ENCODE data around the gene ATF7. TPM values are rescaled to one million over a fixed set of nuclear protein-coding genes. Genes with fewer than 3 reads are reported as not detected.

The ATF7 gene
- total and polyA plus RNA-seq, 2 of the 4 experiments (the other 2 are of a cell fraction), result 7.0 to 16.3 TPM

DNA sequence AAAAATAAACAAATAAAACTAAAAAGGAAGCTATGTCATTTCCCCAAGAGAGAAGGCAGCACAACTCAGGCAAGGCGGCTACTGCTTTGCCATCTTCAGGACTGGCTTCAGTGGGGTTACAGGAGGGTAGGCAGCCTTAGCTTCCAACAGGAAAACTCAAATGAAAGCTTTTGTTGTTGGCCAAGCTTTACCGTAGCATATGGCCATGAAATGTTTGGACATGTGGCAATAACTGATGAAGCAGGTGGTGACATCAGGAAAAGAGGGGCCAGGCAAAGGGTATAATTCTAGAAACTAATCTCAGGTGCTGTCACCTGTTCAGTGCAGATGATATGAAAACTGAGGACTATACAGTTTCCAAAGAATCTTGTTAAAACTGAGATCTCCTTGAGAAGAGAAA lies 96.1 kb downstream of the ATF7 start:
- POLR2A ChIA-PET (ENCODE audit: unreplicated experiment), result no interaction called here
- Histone ChIP-seq H3K23ac (ENCODE audit: low read depth, low read length) (no peak overlapping the region), H4K20me1 (ENCODE audit: insufficient read depth, low read length) (no peaks in the 10 kb centered on the region), H3K36me3 (ENCODE audit: control insufficient read depth, insufficient read depth, low read length) (peaks cover 39% of the 10 kb centered on the region), H4K91ac (ENCODE audit: insufficient read depth, low read depth, low read length) (no peak overlapping the region; the same call in 1 of the 2 replicates), H3K27me3 (ENCODE audit: control insufficient read depth, insufficient read depth, low read length) (no peaks in the 10 kb centered on the region), H4K5ac (ENCODE audit: low read depth, low read length) (no peak overlapping the region), H3K27ac (ENCODE audit: insufficient read depth, low read length) (no peak overlapping the region), H3K9ac (ENCODE audit: low read depth, low read length) (no peak overlapping the region), H3K4me2 (ENCODE audit: low read depth, low read length) (no peak overlapping the region), H2AK9ac (replicated peaks; ENCODE audit: low read depth, low read length, poor library complexity) (no peak overlapping the region), H3K9me3 (ENCODE audit: control insufficient read depth, insufficient read depth, low read length) (no peaks in the 10 kb centered on the region), H3K4me1 (ENCODE audit: control insufficient read depth, insufficient read depth, low read length) (peaks cover 1% of the 10 kb centered on the region; the same call in 1 of the 2 replicates), H2BK20ac (ENCODE audit: low read depth, low read length) (peak overlapping the region; percentile 82; the same call in 1 of the 2 replicates), H3K79me1 (ENCODE audit: low read depth in 1 of 2, low read length in 2 of 2) (peaks cover 0 to 4% of the 10 kb centered on the region in 2 experiments; a peak in 1 of 4 replicates), H3K4me3 (ENCODE audit: insufficient read depth, low read depth, low read length) (no peak overlapping the region), H3K56ac (ENCODE audit: extremely low read depth, insufficient read depth, low read length) (no peak overlapping the region), H3K18ac (ENCODE audit: low read depth, low read length) (no peak overlapping the region), H2BK15ac (ENCODE audit: low read depth, low read length) (no peak overlapping the region), H2BK5ac (ENCODE audit: low read depth, low read length, poor library complexity, severe bottlenecking) (no peak overlapping the region), H2BK120ac (ENCODE audit: low read depth, low read length) (no peak overlapping the region), H3K9me1 (ENCODE audit: insufficient read depth, low read length) (peaks cover 4% of the 10 kb centered on the region), H2AFZ (replicated peaks; ENCODE audit: low read length, poor library complexity) (no peak overlapping the region), H3K4ac (ENCODE audit: low read depth, low read length) (no peak overlapping the region), H4K8ac (ENCODE audit: low read depth in 2 of 2, low read length in 2 of 2) (no peak overlapping the region), H3K14ac (replicated peaks; ENCODE audit: low read depth, low read length) (no peak overlapping the region; the same call in 1 of the 2 replicates), H2AK5ac (ENCODE audit: low read depth, low read length) (peak overlapping the region; percentile 85; the same call in 1 of the 2 replicates)
- 100% methylated on average over 1 of the region's 2 CpGs; no CpG with 5 or more reads in 1 of the 2 experiments for WGBS, 2 experiments (ENCODE audit: extremely low coverage in 2 of 2, insufficient read length in 1 of 2)
- DNase-seq (no peak), ATAC-seq (ENCODE audit: low read depth) (no peak)
- TF ChIP-seq CEBPB (IDR thresholded peaks at IDR 0.05; ENCODE audit: low read depth, low read length), result no peak
- TF ChIP-seq POLR2A (IDR thresholded peaks at IDR 0.05; ENCODE audit: low read depth, low read length), result no peak
- dilution Hi-C loops (cut with HindIII; ENCODE audit: low sequenced_read_pairs, unreplicated experiment) (no loop called here), in situ Hi-C loops (cut with MboI; ENCODE audit: low sequenced_read_pairs) (no loop called here), intact Hi-C loops (cut with micrococcal nuclease) (no loop called here)
- no TSS peak for BruUV-seq (replicated peaks)
- CTCF ChIA-PET, result interaction anchor here (0.8 kb wide), 1 partner anchor 13 kb away, joined by 3 read pairs; no protein-coding TSS in a partner anchor

Measured in IMR-90 (cell line).